Measurements from ENCODE around the gene CYB561A3.

CYB561A3 gene

GRCh38 chr11:61333550-61334433 lies 27.9 kb downstream of the CYB561A3 start:
- peak overlapping the region; percentile 93 for H3K4me3 ChIP-seq (replicated peaks; ENCODE audit: low read depth, low read length)
- DNase-seq (ENCODE audit: extremely low read depth, low read depth): no peak
- TF ChIP-seq CTCF (IDR thresholded peaks at IDR 0.05; ENCODE audit: low read depth, low read length, missing control alignments): no peak

GRCh38 chr11:61332797-61333549 lies 28.7 kb downstream of the CYB561A3 start, which contains the start of the genes DDB1 and TKFC:
Gene DDB1, minus strand, starts transcription at chr11:61333105. Its CDS starts 137 bp downstream, at chr11:61332968.
Gene TKFC, plus strand, starts transcription at chr11:61333228. Its CDS starts 1,501 bp downstream, at chr11:61334729.
- peak within 1 kb of the TSS; percentile 93 for H3K4me3 ChIP-seq (replicated peaks; ENCODE audit: low read depth, low read length)
- TF ChIP-seq CTCF (IDR thresholded peaks at IDR 0.05; ENCODE audit: low read depth, low read length, missing control alignments): no peak
- DNase-seq (ENCODE audit: extremely low read depth, low read depth): peak; percentile 64

- TF ChIP-seq CTCF (IDR thresholded peaks at IDR 0.05; ENCODE audit: low read depth, low read length, missing control alignments): no peak
- DNase-seq (ENCODE audit: extremely low read depth, low read depth): no peak
- H3K4me3 ChIP-seq (replicated peaks; ENCODE audit: low read depth, low read length): peak overlapping the region; percentile 93
Measured at GRCh38 chr11:61332281-61332796, 29.3 kb downstream of the CYB561A3 start.

GRCh38 chr11:61331651-61332050 lies 30.0 kb downstream of the CYB561A3 start:
- peak overlapping the region; percentile 93 for H3K4me3 ChIP-seq (replicated peaks; ENCODE audit: low read depth, low read length)
- no peak for TF ChIP-seq CTCF (IDR thresholded peaks at IDR 0.05; ENCODE audit: low read depth, low read length, missing control alignments)
- DNase-seq (ENCODE audit: extremely low read depth, low read depth): no peak

GRCh38 chr11:61329871-61330270 lies 31.8 kb downstream of the CYB561A3 start:
- no peak for TF ChIP-seq CTCF (IDR thresholded peaks at IDR 0.05; ENCODE audit: low read depth, low read length, missing control alignments)
- DNase-seq (ENCODE audit: extremely low read depth, low read depth): no peak
- H3K4me3 ChIP-seq (replicated peaks; ENCODE audit: low read depth, low read length): no peak overlapping the region

GRCh38 chr11:61328351-61328750 lies 33.3 kb downstream of the CYB561A3 start:
- no peak for DNase-seq (ENCODE audit: extremely low read depth, low read depth)
- TF ChIP-seq CTCF (IDR thresholded peaks at IDR 0.05; ENCODE audit: low read depth, low read length, missing control alignments): no peak
- H3K4me3 ChIP-seq (replicated peaks; ENCODE audit: low read depth, low read length): no peak overlapping the region

Data from HFF-Myc (cell line).